ENCODE measurements around the gene SMPD4. TPM values are rescaled to one million over a fixed set of nuclear protein-coding genes. Genes with fewer than 3 reads are reported as not detected.
"Not testable (repeated sequence)": the region's sequence is repeated elsewhere in the genome, so short reads cannot be mapped to it uniquely, and the experiment has no call there.

SMPD4 gene
- total RNA-seq, 1 experiment from 2014 or later = 67.5 TPM

DNA sequence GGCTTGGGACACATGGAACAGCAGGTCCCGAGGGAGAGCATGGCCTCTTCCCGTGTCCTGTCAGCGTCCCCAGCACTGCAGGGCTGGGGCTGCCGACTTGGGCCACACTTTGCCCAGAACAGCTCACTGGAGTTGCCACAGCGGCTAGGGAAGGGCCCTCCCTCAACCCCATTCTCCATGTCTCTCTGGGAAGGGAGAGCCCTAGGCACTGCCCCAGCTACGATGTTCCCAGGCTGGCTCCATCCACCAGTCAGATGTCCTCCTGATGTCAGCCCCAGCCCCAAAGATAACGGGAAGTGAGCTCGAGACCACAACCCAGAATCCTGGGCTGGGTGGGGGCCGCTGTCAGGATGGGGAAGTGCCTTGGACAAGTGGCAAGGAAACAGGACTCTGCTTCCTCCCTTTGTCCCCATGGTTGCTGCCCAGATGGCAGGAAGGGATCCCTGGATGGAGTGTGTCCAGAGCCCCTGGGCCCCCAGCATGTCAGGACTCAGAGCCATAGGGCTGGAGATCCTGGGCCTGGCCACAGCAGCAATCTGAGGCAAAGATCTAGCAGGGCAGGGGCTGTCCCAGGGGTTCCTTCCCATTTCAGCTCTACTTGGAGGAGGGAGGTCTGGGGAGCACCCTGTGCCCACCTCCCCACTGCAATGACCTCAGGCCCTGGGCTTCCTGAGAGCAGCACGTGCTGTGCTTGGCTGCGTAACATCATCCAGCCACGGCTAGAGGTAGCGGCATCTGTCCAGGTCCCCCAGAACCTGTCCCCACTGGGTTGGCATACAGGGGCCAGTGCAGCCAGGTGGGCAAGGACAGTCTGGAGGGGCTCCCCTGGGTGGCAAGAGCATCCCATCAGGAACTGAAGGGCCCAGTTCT, 38.8 kb downstream of the SMPD4 start:
- DNase-seq; H3K4me1 ChIP-seq; H3K36me3 ChIP-seq; H3K4me3 ChIP-seq; H3K27ac ChIP-seq; H3K27me3 ChIP-seq; H3K9me3 ChIP-seq (replicated peaks): not testable (repeated sequence)

DNA sequence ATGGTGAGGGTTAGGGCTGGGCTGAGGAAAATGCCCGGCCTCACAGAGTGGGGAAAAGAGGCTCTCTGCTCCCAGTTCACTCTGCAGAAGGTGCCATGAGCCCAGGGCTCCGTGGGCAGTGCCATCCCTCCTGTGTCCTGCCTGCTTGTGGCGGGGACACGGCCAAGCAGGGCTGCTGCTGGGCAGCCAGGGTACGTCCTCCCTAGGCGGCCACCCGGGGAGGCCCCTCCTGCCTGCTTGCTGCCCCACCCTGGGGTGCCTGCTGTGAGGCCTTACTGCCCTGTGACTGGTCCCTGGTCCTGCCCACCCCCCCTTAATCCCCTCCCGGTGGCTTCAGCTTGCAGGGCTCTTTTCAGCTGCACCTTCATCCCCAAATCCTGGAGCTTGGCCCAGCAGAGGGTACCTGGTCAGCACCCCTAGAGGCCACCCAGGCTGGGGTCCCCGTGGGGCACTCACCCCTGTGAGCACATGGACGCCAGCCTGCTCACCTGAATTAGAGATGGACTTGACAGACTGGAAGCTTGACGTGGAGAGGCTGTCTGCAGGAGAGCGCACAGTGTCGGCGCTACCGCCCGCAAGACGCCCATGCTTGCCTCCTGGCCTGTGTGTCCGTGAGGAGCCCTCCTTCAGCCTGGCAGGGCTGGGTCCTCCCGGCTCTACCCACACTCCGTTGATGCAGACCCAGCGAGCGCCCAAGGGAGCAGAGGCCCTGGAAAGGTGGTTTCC, 39.6 kb downstream of the SMPD4 start:
- not testable (repeated sequence) for H3K27me3 ChIP-seq; H3K36me3 ChIP-seq; H3K4me3 ChIP-seq; DNase-seq; H3K27ac ChIP-seq; H3K9me3 ChIP-seq (replicated peaks); H3K4me1 ChIP-seq

DNA sequence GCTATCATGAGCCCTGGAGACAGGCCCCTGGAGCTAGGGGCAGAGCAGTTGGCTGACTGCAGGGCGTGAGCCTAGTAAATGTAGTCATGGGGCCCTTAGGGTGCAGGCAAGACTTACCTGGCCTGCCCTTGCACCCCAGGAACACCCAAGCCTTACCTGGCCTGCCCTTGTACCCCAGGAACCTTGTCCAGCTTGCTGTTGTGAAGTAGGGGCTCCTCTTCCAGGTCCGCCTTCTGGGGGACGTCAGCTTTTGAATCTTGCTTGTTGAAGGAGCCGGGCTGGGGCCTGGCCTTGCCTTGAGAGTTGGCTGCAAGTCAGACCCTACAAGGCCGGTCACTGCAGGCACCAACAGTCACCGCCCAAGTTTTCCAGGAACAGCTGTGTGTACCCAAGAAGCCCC, 40.4 kb downstream of the SMPD4 start:
- not testable (repeated sequence) for H3K9me3 ChIP-seq (replicated peaks); H3K27ac ChIP-seq; H3K4me3 ChIP-seq; H3K4me1 ChIP-seq; DNase-seq; H3K27me3 ChIP-seq; H3K36me3 ChIP-seq

DNA sequence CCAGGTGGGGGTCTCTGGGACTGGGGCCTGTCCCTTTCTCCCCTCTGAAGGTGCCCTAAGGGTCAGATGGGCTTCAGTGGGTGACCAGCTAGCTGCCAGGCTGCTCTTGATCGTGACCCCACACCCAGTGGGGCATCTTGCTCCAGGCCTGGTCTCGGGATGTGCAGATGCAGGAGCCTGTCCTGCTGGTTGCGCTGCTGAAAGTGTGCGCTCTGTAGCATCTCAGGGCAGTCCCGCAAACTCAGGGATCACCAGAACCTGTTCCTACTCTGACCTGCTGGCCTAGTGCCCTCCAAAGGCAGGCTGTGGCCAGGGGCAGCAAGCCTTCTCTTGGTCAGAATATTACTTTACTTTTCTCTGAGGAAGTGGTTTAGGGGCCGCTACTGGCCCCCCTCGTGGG, 40.9 kb downstream of the SMPD4 start:
- not testable (repeated sequence) for H3K27ac ChIP-seq; H3K27me3 ChIP-seq; H3K9me3 ChIP-seq (replicated peaks); H3K4me3 ChIP-seq; H3K4me1 ChIP-seq; DNase-seq; H3K36me3 ChIP-seq

DNA sequence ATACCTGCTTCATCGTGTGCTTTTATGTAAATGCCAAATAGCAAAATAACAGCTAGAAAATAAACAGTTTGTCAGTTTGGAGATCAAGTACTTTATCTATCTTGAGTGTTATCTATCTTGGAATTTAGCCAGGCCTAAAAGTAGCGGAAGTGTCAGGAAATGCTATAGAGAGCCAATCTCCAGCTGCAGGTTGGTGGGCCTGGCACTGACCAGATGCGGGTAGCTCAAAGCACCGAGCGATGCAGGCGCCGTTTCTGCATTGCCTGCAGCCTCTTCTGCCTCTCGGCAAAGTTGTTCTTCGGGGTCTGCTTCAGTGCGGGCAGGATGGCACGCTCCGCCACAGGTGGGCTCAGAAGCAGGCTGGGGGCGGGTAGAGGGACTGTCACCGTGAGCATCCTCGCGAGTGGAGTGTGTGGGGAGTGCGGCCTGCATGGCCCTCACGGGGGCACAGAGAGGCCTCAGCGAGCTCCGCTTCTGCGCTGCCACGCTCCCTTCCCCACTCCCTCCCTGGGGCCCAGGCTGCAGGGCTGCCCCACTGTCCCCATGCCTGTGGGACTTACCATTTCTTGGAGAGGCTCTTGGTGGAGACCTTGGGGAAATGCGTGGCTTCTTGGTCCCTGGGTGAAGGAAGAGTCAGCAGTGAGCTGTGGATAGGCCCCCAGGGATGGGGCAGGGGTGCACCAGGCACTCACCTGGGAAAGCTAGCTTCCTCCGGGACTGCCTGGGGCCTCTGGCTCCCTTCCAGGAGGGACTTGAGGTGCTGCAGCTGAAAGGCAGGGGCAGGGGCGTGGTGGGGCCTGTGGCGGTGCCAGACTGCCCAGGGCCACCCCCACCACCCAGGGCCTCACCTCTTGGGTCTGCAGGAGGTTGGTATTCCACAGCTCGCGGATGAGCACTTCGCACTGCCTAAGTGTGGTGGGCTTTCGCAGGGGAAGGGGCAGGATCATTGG, 41.8 kb downstream of the SMPD4 start:
- H3K36me3 ChIP-seq; H3K9me3 ChIP-seq (replicated peaks); H3K4me3 ChIP-seq; H3K4me1 ChIP-seq; DNase-seq; H3K27ac ChIP-seq; H3K27me3 ChIP-seq: not testable (repeated sequence)

DNA sequence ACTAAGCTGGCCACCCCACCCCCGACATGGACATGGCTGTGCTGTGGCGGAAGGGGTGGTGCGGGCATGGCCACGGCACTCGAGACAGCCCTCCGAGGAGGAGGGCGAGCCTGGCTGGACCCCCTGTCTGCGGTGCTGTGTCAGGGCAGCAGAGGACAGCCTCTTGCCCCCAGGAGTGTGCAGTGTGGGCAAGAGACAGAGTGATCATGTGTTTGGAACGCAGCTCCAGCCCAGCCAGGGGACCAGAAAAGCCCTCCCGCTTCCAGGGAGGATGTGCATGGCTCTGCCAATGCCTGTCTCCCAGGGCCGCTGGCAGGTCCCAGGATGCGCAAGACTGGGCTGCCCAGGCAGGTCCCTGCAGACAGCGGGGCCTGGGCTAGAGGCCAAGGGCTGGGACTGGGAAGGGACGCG, 42.6 kb downstream of the SMPD4 start:
- H3K36me3 ChIP-seq; H3K9me3 ChIP-seq (replicated peaks); DNase-seq; H3K27me3 ChIP-seq; H3K27ac ChIP-seq; H3K4me3 ChIP-seq; H3K4me1 ChIP-seq: not testable (repeated sequence)

DNA sequence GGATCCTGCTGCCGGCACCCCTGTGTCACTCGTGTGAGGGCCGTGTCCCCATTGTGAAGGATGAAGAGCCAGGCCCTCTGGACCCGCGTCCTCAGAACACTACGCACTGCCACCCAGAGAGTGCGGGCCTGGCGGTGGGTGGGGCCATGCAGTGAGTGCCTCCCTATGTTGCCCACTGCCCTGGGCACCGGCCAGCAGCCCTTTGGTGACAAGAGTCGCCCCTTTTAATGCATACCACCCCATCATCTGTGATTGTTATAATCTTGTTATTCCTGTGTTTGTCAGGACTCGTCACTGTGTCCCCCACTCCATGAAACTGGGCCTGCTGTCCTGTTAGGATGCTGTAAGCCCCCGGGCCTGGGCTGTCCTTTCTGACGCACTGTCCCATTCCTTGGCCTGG, 43.1 kb downstream of the SMPD4 start:
- not testable (repeated sequence) for H3K4me3 ChIP-seq; H3K27ac ChIP-seq; H3K36me3 ChIP-seq; H3K27me3 ChIP-seq; DNase-seq; H3K9me3 ChIP-seq (replicated peaks); H3K4me1 ChIP-seq

DNA sequence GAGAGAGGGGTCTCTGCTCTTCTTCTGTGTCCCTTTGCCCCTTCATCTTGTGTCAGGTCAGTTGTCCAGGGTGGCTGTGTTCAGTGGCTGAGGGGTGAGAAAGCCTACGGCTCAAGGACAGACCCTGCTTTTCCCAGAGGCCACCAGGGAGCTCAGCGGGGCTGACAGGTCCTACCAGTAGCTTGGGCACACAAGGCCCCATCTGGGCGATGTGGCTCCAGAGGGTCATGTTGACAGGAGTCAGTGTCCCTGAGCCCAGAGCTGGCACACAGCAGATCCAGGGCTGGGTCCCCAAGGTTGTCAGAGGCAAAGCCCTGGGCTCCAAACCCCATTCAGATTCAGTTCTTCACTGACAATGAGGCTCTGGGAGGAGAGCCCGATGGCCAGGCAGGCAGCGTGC, 44.3 kb downstream of the SMPD4 start:
- H3K4me3 ChIP-seq; H3K27me3 ChIP-seq; H3K27ac ChIP-seq; H3K4me1 ChIP-seq; H3K36me3 ChIP-seq; DNase-seq; H3K9me3 ChIP-seq (replicated peaks): not testable (repeated sequence)

DNA sequence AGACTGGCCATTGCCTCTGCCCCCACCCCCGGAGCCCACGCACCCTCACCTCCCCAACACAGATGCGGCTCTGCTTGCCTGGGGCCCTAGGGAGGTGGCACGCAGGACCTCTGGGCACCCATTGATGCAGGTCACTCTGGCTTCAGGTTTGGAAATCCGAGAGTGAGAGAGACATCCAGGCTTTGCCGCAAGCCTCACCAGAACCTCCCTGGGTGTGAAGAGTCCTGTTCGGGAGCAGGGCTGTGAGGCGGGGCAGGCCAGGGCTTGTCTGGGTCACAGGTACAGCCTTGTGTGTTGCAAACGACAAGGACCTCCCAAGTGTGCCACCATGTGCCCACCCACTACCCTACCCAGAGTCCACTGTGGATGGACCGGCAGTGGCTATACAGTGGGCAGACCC, 44.9 kb downstream of the SMPD4 start:
- H3K9me3 ChIP-seq (replicated peaks); H3K4me3 ChIP-seq; H3K36me3 ChIP-seq; H3K27me3 ChIP-seq; DNase-seq; H3K4me1 ChIP-seq; H3K27ac ChIP-seq: not testable (repeated sequence)

DNA sequence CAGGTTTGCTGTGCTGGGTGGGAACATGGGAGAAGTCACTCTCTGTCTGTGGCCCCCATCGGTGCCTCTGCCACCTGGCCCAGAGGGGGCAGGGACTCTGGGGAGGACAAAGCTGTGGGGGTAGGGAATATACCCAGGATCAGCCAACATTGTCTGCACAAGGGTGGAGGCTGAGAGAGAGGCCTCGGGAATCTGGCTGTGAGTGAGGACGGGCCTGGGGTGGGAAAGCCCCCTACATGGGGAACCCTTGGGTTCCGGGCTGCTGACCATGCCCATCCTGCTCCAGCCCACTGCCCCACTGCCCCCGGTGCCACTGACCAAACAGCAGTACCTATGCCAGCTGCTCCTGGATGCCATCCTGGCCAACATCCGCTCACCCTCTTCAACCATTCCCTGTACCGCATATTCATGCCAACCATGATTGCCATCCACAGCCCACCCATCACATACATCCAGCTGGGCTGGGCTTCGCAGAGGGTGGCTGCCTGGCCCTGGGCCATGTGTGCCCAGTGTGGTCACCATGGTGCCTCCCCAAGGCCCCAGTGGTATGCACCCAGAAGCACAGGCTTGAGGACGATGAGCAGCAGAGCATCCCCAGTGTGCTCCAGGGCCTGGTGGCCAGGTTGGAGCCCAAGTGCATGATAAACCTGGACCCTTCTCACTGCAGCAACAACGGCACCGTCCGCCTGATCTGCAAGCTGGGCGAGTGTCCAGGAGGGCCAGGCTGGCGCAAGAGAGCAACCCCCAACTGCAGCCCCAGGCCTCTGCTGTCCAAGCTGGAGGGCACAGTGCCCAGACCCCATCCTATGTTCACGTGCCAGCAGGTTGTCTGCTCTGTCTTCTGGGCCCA, 45.5 kb downstream of the SMPD4 start:
- no peak for DNase-seq
- no peaks in the 10 kb centered on the region for H3K9me3 ChIP-seq (replicated peaks)
- no peaks in the 10 kb centered on the region for H3K36me3 ChIP-seq
- no peaks in the 10 kb centered on the region for H3K27me3 ChIP-seq
- H3K4me1 ChIP-seq = no peaks in the 10 kb centered on the region
- no peak overlapping the region for H3K4me3 ChIP-seq
- H3K27ac ChIP-seq = no peak overlapping the region

DNA sequence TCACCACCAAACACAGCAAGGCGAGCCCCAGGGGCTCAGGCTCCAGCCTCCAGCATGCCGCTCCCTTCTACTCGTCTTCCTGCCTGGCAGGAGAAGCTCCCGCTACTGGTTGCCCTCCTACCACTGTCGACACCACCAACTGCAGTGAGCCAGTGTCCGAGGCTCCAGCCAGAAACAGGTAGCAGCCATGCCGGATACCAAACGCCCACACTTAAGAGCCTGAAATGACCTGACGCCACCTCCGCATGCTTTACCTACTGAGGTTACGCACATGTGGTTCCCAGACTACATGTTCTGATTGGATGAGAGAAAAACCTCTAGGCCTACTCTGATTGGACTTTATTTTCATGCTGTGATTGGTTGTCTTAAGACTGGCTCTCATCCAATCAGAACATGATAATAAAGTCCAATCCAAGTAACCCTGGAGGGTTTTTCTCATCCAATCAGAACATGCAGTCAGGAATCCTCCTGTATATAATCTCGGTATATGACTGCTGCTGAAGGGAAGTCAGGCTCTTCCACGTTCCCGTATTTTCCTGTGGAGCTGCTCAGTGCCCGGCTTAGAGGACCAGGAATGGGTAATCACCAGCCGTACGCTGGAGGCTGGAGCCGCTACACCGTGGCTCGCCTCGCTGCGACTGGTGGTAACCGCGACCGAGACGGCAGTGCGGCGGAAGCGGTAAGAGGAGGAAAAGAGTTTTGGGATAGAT, 52.1 kb downstream of the SMPD4 start, which contains the start of gene POTEF:
POTEF (minus strand) TSS at position 103 of the 710 bp plus-strand sequence. CDS start 8,707 bp downstream, outside the sequence.
- Histone ChIP-seq H3K4me3 (peak within 1 kb of the TSS; percentile 84), H3K27ac (peak within 1 kb of the TSS; percentile 52; the same call in 1 of the 2 replicates)
- not testable (repeated sequence) for H3K27me3 ChIP-seq; H3K9me3 ChIP-seq (replicated peaks); H3K4me1 ChIP-seq; H3K36me3 ChIP-seq
- DNase-seq = peak; percentile 44 to 56

DNA sequence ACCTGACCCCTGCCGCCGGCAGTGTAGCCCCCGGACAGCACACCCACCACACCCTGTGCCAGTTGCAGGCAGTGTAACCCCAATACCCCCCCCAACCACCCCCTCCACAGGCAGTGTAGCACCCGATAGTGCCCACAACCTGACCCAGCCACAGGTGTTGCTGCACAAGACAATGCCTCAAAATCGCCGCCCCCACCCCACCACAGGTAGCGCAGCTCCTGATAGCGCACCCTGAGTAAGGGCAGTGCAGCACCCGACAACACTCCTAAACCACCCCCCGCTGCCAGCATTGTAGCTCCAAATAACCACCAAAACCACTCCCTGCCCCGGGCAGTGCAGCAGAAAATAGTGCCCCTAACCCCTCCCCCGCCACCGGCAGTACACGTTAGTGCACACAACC, 52.9 kb downstream of the SMPD4 start:
- not testable (repeated sequence) for H3K36me3 ChIP-seq; H3K4me1 ChIP-seq; DNase-seq; H3K27ac ChIP-seq; H3K27me3 ChIP-seq; H3K9me3 ChIP-seq (replicated peaks)
- peak overlapping the region; percentile 29 for H3K4me3 ChIP-seq

DNA sequence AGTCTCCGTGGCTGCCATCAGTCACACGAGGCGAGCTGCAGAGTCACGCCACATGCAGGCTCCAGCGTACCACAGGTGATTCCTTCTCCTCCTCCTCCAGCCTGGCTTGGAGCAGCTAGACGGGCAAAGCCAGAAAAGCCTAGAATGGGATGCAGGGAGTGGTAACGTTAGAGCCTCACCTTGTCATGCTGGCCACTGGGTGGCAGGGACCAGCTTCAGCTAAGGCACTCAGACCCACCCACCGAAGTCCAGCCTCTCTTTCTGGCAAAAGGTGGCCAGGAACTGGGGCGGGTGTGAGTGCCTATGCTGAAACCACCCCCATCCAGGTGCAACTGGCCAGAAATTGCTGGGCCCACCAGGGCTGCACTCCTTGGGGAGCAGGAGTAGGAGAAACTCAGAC, 53.7 kb downstream of the SMPD4 start:
- H3K4me1 ChIP-seq; H3K9me3 ChIP-seq (replicated peaks); H3K27me3 ChIP-seq; H3K4me3 ChIP-seq; DNase-seq; H3K27ac ChIP-seq; H3K36me3 ChIP-seq: not testable (repeated sequence)

DNA sequence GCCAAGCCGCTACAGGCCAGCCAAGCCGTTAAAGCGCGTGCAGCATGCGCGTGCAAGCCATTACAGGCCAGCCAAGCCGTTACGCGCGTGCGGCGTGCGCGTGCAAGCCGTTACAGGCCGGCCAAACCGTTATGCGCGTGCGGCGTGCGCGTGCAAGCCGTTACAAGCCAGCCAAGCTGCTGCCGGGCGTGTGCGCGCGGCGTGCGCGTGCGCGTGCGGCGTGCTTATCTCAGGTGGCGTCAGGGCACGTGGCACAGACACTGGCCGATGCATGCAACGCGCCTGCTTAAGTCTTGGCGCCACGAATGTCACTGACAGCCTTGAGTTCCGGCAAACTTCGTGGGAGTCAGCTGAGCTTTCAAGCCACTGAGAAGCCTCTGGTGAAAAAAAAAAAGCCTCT, 60.5 kb downstream of the SMPD4 start:
- H3K4me3 ChIP-seq; H3K36me3 ChIP-seq; H3K27me3 ChIP-seq; DNase-seq; H3K27ac ChIP-seq; H3K4me1 ChIP-seq; H3K9me3 ChIP-seq (replicated peaks): not testable (repeated sequence)

Data from SJCRH30 (cell line).